Measurements from ENCODE around the gene DAB2IP. TPM values are rescaled to one million over a fixed set of nuclear protein-coding genes. Genes with fewer than 3 reads are reported as not detected.

Gene DAB2IP
- total RNA-seq, 1 experiment from 2014 or later, result 52.6 TPM

GRCh38 chr9:121639619-121640018 lies 11.8 kb upstream of the DAB2IP start:
- Mint-ChIP-seq H3K27me3 (ENCODE audit: low read depth) (no peaks in the 10 kb centered on the region), H3K4me3 (no peak overlapping the region), H3K9me3 (no peaks in the 10 kb centered on the region), H3K36me3 (no peaks in the 10 kb centered on the region), H3K27ac (no peak overlapping the region), H3K4me1 (peaks cover 40% of the 10 kb centered on the region)
- ATAC-seq (no peak), DNase-seq (ENCODE audit: low spot score) (no peak)
- TF ChIP-seq ZNF671 (CRISPR knock-in tag; IDR thresholded peaks at IDR 0.05) (no peak), JAZF1 (CRISPR knock-in tag; IDR thresholded peaks at IDR 0.05) (no peak), ZNF138 (CRISPR knock-in tag; conservative IDR thresholded peaks at IDR 0.05) (no peak)
- CTCF ChIA-PET, result interaction anchor here (0.8 to 8.8 kb wide), 27 partner anchors 10 to 350 kb away, joined by 3 to 115 read pairs (median 8); no protein-coding TSS in a partner anchor
- POLR2A ChIA-PET, result no interaction called here

- DNase-seq (ENCODE audit: low spot score), result peak; percentile 76
- ChIA-PET POLR2A (no interaction called here), CTCF (interaction anchor here (0.5 to 8.8 kb wide), 45 partner anchors 9 to 361 kb away, joined by 3 to 115 read pairs (median 5); partner anchors contain the start of gene GGTA1)
- Mint-ChIP-seq H3K4me1 (peaks cover 40% of the 10 kb centered on the region), H3K9me3 (no peaks in the 10 kb centered on the region), H3K36me3 (no peaks in the 10 kb centered on the region), H3K27ac (0 out of 2 replicates have a peak overlapping the region, but pooled peaks have one; percentile 23), H3K4me3 (no peak overlapping the region), H3K27me3 (ENCODE audit: low read depth) (no peaks in the 10 kb centered on the region)
- peak; percentile 65; the same call in 1 of the 2 replicates for TF ChIP-seq ZNF423 (CRISPR knock-in tag; IDR thresholded peaks at IDR 0.05)
- no peak for TF ChIP-seq FOXP1 (CRISPR knock-in tag; IDR thresholded peaks at IDR 0.05; ENCODE audit: borderline replicate concordance)
- peak; percentile 75 for ATAC-seq
These were observed 11.4 kb upstream of the DAB2IP start for GRCh38 chr9:121640076-121640475.

GRCh38 chr9:121640491-121641223 lies 10.8 kb upstream of the DAB2IP start:
- no peak for DNase-seq (ENCODE audit: low spot score)
- CTCF ChIA-PET, result interaction anchor here (0.5 to 8.8 kb wide), 44 partner anchors 9 to 361 kb away, joined by 3 to 115 read pairs (median 5); partner anchors contain the start of gene GGTA1
- TF ChIP-seq GRHL2 (CRISPR knock-in tag; IDR thresholded peaks at IDR 0.05; ENCODE audit: insufficient replicate concordance, severe bottlenecking), result no peak
- TF ChIP-seq IRF2 (CRISPR knock-in tag; IDR thresholded peaks at IDR 0.05; ENCODE audit: borderline replicate concordance, low read depth), result no peak
- no peak for TF ChIP-seq OVOL2 (CRISPR knock-in tag; IDR thresholded peaks at IDR 0.05; ENCODE audit: borderline replicate concordance)
- no peak for TF ChIP-seq ESRRA (CRISPR knock-in tag; IDR thresholded peaks at IDR 0.05; ENCODE audit: borderline replicate concordance)
- no peak for TF ChIP-seq ATF2 (CRISPR knock-in tag; IDR thresholded peaks at IDR 0.05; ENCODE audit: borderline replicate concordance, low read depth)
- no peak for TF ChIP-seq ZNF121 (CRISPR knock-in tag; IDR thresholded peaks at IDR 0.05)
- no peak for TF ChIP-seq ZNF263 (CRISPR knock-in tag; IDR thresholded peaks at IDR 0.05; ENCODE audit: low read depth)
- TF ChIP-seq CREB1 (CRISPR knock-in tag; IDR thresholded peaks at IDR 0.05), result no peak
- TF ChIP-seq NFYB (CRISPR knock-in tag; conservative IDR thresholded peaks at IDR 0.05; ENCODE audit: low read depth), result no peak
- TF ChIP-seq ETV6 (CRISPR knock-in tag; IDR thresholded peaks at IDR 0.05), result no peak
- TF ChIP-seq ZNF671 (CRISPR knock-in tag; IDR thresholded peaks at IDR 0.05), result no peak
- no peak for TF ChIP-seq NR1H2 (CRISPR knock-in tag; IDR thresholded peaks at IDR 0.05)
- no peak for TF ChIP-seq CDX4 (CRISPR knock-in tag; IDR thresholded peaks at IDR 0.05; ENCODE audit: borderline replicate concordance)
- no peak for TF ChIP-seq PREB (CRISPR knock-in tag; IDR thresholded peaks at IDR 0.05; ENCODE audit: borderline replicate concordance)
- Mint-ChIP-seq H3K4me3 (no peak overlapping the region), H3K36me3 (no peaks in the 10 kb centered on the region), H3K27me3 (ENCODE audit: low read depth) (no peaks in the 10 kb centered on the region), H3K9me3 (no peaks in the 10 kb centered on the region), H3K4me1 (peaks cover 41% of the 10 kb centered on the region), H3K27ac (no peak overlapping the region)
- no peak for ATAC-seq
- POLR2A ChIA-PET, result no interaction called here
